GM12878 (cell line): Measurements from ENCODE around the gene C19orf12. TPM values are rescaled to one million over a fixed set of nuclear protein-coding genes. Genes with fewer than 3 reads are reported as not detected.

ENCODE experiments used
- ATAC-seq: fragments of 200-7000 bp; cut with Tn5 transposase; 3 replicates; pipeline ENCODE4 v1.9.1; 2020; ENCODE audit warnings: mild to moderate bottlenecking, moderate library complexity
- BruUV-seq: library from RNA; stranded (reverse); fragments of 400-500 nt; replicated peaks from 2 replicates; lab custom pipeline; 2021; lab: Mats Ljungman, UMichigan
- CTCF ChIA-PET: fragments of 300-600 bp; sonication (Branson Sonifier 250); formaldehyde crosslinking; extraction: SDS; loops from one replicate; lab custom pipeline; 2021; ENCODE audit warnings: inconsistent platforms; lab: Yijun Ruan, JAX
- POLR2A ChIA-PET: fragments of 350-600 bp; formaldehyde crosslinking; extraction: SDS; loops from one replicate; lab custom pipeline; 2021; ENCODE audit warnings: inconsistent platforms; lab: Charles Lee
- RAD21 ChIA-PET: fragments of 300-600 bp; sonication (Branson Sonifier 250); formaldehyde crosslinking; loops from one replicate; lab custom pipeline; 2023; ENCODE audit warnings: antibody characterized with exemption; ENCODE audit not compliant: unreplicated experiment; lab: Charles Lee
- SMC1A ChIA-PET: fragments of 300-600 bp; sonication (Branson Sonifier 250); formaldehyde crosslinking; loops from one replicate; lab custom pipeline; 2023; ENCODE audit not compliant: unreplicated experiment, uncharacterized antibody; lab: Charles Lee
- DNase-seq: peaks from one replicate; pipeline ENCODE4 v3.0.0-alpha.2; 2011; ENCODE audit warnings: low read depth, low spot score
- FAIRE-seq: peaks from 3 replicates; lab custom pipeline; 2011; peaks lifted over from hg19 to GRCh38; lab: Jason Lieb, UNC
- H2AFZ ChIP-seq: 2 replicates; pipeline ENCODE4 v1.6.0; 2011; ENCODE audit warnings: low read depth, low read length, control low read depth; ENCODE audit not compliant: control insufficient read depth
- H3K27ac ChIP-seq: 2 replicates; pipeline ENCODE4 v1.5.1; 2011; ENCODE audit warnings: control low read depth; ENCODE audit not compliant: control insufficient read depth, insufficient read depth
- H3K27me3 ChIP-seq, 2 experiments: replicated peaks in 1 of 2; 2 replicates each; pipeline versions ENCODE4 v1.6.0 to v1.6.1; 2011; ENCODE audit warnings: low read length in 1 of 2; ENCODE audit not compliant: control insufficient read depth in 2 of 2, insufficient read depth in 2 of 2
- H3K36me3 ChIP-seq, 2 experiments: 2 replicates each; pipeline ENCODE4 v1.5.1; 2011; ENCODE audit warnings: low read length in 1 of 2; ENCODE audit not compliant: control insufficient read depth in 2 of 2, insufficient read depth in 2 of 2
- H3K4me1 ChIP-seq: 2 replicates; pipeline ENCODE4 v1.6.1; 2011; ENCODE audit warnings: mild to moderate bottlenecking, low read length, moderate library complexity, mixed read lengths; ENCODE audit not compliant: control insufficient read depth, insufficient read depth
- H3K4me2 ChIP-seq: 2 replicates; pipeline ENCODE4 v1.6.0; 2011; ENCODE audit warnings: control low read depth; ENCODE audit not compliant: control insufficient read depth, insufficient read depth
- H3K4me3 ChIP-seq: fragments of 200-600 bp; sonication (generic); 2 replicates; pipeline ENCODE4 v1.5.1; 2016
- H3K79me2 ChIP-seq: 2 replicates; pipeline ENCODE4 v1.6.0; 2011; ENCODE audit warnings: low read length; ENCODE audit not compliant: control insufficient read depth, insufficient read depth
- H3K9ac ChIP-seq: 2 replicates; pipeline ENCODE4 v1.8.0; 2011; ENCODE audit warnings: low read length, control low read depth, mixed read lengths; ENCODE audit not compliant: control insufficient read depth, insufficient read depth
- H3K9me3 ChIP-seq: replicated peaks from 3 replicates; pipeline ENCODE4 v1.5.1; 2011; ENCODE audit warnings: mild to moderate bottlenecking, low read length; ENCODE audit not compliant: control insufficient read depth, insufficient read depth
- H4K20me1 ChIP-seq: 2 replicates; pipeline ENCODE4 v1.6.0; 2011; ENCODE audit not compliant: control insufficient read depth, insufficient read depth
- CHD1 ChIP-seq: IDR thresholded peaks from 2 replicates; pipeline ENCODE4 v1.6.1; 2012; ENCODE audit warnings: low read depth, low read length, improper control_type of control experiment
- ESRRA ChIP-seq: IDR thresholded peaks from 2 replicates; pipeline ENCODE4 v1.6.1; 2012; ENCODE audit warnings: mild to moderate bottlenecking, low read length, improper control_type of control experiment
- IRF5 ChIP-seq: fragments of 450-650 bp; IDR thresholded peaks from 2 replicates; pipeline ENCODE4 v1.6.1; 2017; ENCODE audit warnings: borderline replicate concordance
- KAT2A ChIP-seq: conservative IDR thresholded peaks from 2 replicates; pipeline ENCODE4 v1.6.1; 2011; ENCODE audit warnings: low read depth, low read length; ENCODE audit not compliant: control insufficient read depth
- MEF2B ChIP-seq: fragments of 450-650 bp; IDR thresholded peaks from 2 replicates; pipeline ENCODE4 v1.6.1; 2018; ENCODE audit warnings: mild to moderate bottlenecking, moderate library complexity; ENCODE audit not compliant: partially characterized antibody, poor library complexity, severe bottlenecking
- PBX3 ChIP-seq: IDR thresholded peaks from 2 replicates; pipeline ENCODE4 v1.6.1; 2011; ENCODE audit warnings: mild to moderate bottlenecking, low read depth, low read length, moderate library complexity; ENCODE audit not compliant: insufficient replicate concordance
- POU2F2 ChIP-seq: IDR thresholded peaks from 3 replicates; pipeline ENCODE4 v1.6.1; 2011; ENCODE audit warnings: low read depth, mild to moderate bottlenecking, low read length, borderline replicate concordance
- RELA ChIP-seq: fragments of 450-650 bp; IDR thresholded peaks from 2 replicates; pipeline ENCODE4 v1.8.0; 2014; ENCODE audit warnings: borderline replicate concordance; ENCODE audit not compliant: partially characterized antibody
- RFX5 ChIP-seq: IDR thresholded peaks from 2 replicates; pipeline ENCODE4 v1.6.1; 2011; ENCODE audit warnings: low read depth, low read length, improper control_type of control experiment
- TCF7 ChIP-seq: IDR thresholded peaks from 2 replicates; pipeline ENCODE4 v1.6.1; 2014; ENCODE audit warnings: antibody characterized with exemption, borderline replicate concordance
- ZNF217 ChIP-seq: fragments of 450-650 bp; IDR thresholded peaks from 2 replicates; pipeline ENCODE4 v1.6.1; 2017; ENCODE audit warnings: antibody characterized with exemption, mild to moderate bottlenecking
- ZNF384 ChIP-seq: IDR thresholded peaks from 2 replicates; pipeline ENCODE4 v1.6.1; 2012; ENCODE audit warnings: low read depth, mild to moderate bottlenecking, low read length, improper control_type of control experiment, borderline replicate concordance
- WGBS: methylation state at CpG from one replicate; pipeline ENCODE4 v1.1.6; 2016; ENCODE audit warnings: low lambda C conversion rate; ENCODE audit not compliant: insufficient replicate concordance, insufficient coverage; ENCODE audit errors: missing lambda C conversion rate; 5-methylcytosine and 5-hydroxymethylcytosine counted together
- in situ Hi-C: fragments of 300-500 bp; cut with MboI; formaldehyde crosslinking; loops from 9 replicates; pipeline ENCODE4 v1.14.3; 2018; ENCODE audit warnings: mixed read lengths
- intact Hi-C: fragments of 100-400 bp; cut with micrococcal nuclease; formaldehyde crosslinking; loops from one replicate; pipeline ENCODE4 v1.14.2; 2022; ENCODE audit not compliant: unreplicated experiment
- polyA plus RNA-seq, 11 experiments: library from polyadenylated mRNA; depleted of rRNA in 4 of 11; unstranded in 6 of 11; stranded (reverse) in 5 of 11; fragments of >200 nt; fragmentation: Nextera tagmentation in 4 of 11; fragmentation: Illumina TruSeq in 1 of 11; extraction: Ambion mirVana in 4 of 11; extraction: Trizol in 1 of 11; gene quantifications; 1 replicate in 1 of 11; 2 replicates in 10 of 11; pipeline versions ENCODE4 v1.2.1 to v1.2.3, GENCODE V29; 2011 to 2016; ENCODE audit warnings: inconsistent platforms in 2 of 11, missing spikeins in 2 of 11, low read depth in 1 of 11
- total RNA-seq, 4 experiments: library from RNA; depleted of rRNA in 3 of 4; stranded (reverse); fragments of >200 nt in 3 of 4; fragmentation: Illumina TruSeq in 1 of 4; extraction: Trizol in 1 of 4; gene quantifications; 2 replicates each; pipeline versions ENCODE4 v1.2.1 to v1.2.3, GENCODE V29; 2013 to 2021
- TF ChIP-seq, protein P1 (sequence below), 3 experiments: IDR thresholded peaks in 2 of 3; conservative IDR thresholded peaks in 1 of 3; 2 replicates each; pipeline ENCODE4 v1.5.1; 2011; ENCODE audit warnings: low read depth in 3 of 3, low read length in 3 of 3, mild to moderate bottlenecking in 3 of 3, control low read depth in 2 of 3, moderate library complexity in 2 of 3, inconsistent platforms in 1 of 3, mixed read lengths in 1 of 3; ENCODE audit not compliant: control insufficient read depth in 2 of 3, insufficient read depth in 1 of 3; ENCODE audit errors: extremely low read depth in 1 of 3
- TF ChIP-seq, protein P2 (sequence below): fragments of 450-650 bp; conservative IDR thresholded peaks from 2 replicates; pipeline ENCODE4 v1.6.1; 2017; ENCODE audit warnings: mild to moderate bottlenecking, moderate library complexity

The C19orf12 gene
- total and polyA plus RNA-seq, 10 of the 15 experiments (the other 5 are each of a cell fraction or from before 2014, with no cell fraction given): 2.3 to 23.5 (median 20.3) TPM

DNA sequence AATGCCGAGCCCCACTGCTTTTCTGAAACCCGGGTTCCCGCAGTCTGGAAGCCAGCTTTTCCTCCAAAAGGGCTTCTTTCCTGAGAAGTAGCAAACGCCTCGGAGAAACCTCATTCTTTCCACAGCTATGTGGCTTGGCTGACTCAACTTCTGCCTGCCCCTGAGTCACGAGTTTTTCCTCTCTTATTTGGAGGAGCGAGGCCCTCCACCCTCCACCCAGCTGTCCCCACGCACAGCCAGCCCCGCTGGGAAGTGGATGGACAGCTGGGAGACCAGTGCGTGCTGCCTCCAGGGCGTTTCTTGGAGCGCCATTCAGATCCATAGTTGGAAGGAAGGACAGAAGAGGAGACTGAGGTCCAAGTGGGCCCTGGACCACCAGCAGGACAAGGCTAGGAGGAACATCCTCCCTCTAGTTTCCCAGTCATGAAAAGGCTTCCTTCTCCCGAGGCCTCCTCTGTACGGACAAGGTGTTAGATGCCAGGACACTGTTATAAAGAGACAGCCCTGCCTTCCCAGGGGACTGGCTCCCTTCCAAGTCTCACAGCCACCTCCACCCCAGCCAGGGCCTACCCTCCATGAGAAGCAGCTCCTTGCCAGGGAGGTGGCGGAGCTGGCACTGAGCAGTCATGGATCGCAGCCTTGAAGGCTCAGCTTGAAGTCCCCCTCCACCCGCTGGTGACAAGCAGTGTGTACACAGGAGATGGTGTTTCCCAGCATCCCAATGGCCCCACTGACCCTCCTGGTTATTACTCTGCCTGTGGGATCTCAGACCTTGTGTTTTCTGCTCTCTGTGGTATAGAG, 52.3 kb downstream of the C19orf12 start:
- Histone ChIP-seq H3K9me3 (no peaks in the 10 kb centered on the region), H3K79me2 (peaks cover 26% of the 10 kb centered on the region), H3K4me1 (peaks cover 13% of the 10 kb centered on the region), H3K36me3 (no peaks in the 10 kb centered on the region; a peak in 1 of 4 replicates), H3K9ac (no peak overlapping the region), H4K20me1 (no peaks in the 10 kb centered on the region), H3K27ac (no peak overlapping the region), H3K4me2 (no peak overlapping the region), H3K27me3 (no peaks in the 10 kb centered on the region), H3K4me3 (no peak overlapping the region), H2AFZ (no peak overlapping the region)
- DNase-seq: no peak
- ChIA-PET RAD21 (interaction anchor here (1.0 kb wide), 1 partner anchor 54 kb away, joined by 3 read pairs; no protein-coding TSS in a partner anchor), CTCF (interaction anchor here (1.0 to 2.9 kb wide), 3 partner anchors 10 to 53 kb away, joined by 3 to 9 read pairs (median 8); no protein-coding TSS in a partner anchor), SMC1A (interaction anchor here (1.0 to 2.0 kb wide), 3 partner anchors 11 to 54 kb away, joined by 3 to 4 read pairs (median 3); no protein-coding TSS in a partner anchor), POLR2A (interaction anchor here (1.1 kb wide), 1 partner anchor 52 kb away, joined by 3 read pairs; no protein-coding TSS in a partner anchor)
- BruUV-seq: no TSS peak
- intact Hi-C loops (no loop called here), in situ Hi-C loops (loop anchor here (10.0 kb wide), 1 partner anchor 48 kb away; no protein-coding TSS in a partner anchor)
- FAIRE-seq: no peak
- WGBS: 66% methylated on average over 17 of the region's 17 CpGs
- ATAC-seq: no peak
- TF ChIP-seq POU2F2 (no peak), ZNF384 (no peak), ESRRA (no peak), ZNF217 (no peak), KAT2A (no peak), IRF5 (no peak), CHD1 (no peak), TCF7 (no peak), RFX5 (no peak), MEF2B (no peak), RELA (no peak), PBX3 (no peak)
- TF ChIP-seq, protein P1, sequence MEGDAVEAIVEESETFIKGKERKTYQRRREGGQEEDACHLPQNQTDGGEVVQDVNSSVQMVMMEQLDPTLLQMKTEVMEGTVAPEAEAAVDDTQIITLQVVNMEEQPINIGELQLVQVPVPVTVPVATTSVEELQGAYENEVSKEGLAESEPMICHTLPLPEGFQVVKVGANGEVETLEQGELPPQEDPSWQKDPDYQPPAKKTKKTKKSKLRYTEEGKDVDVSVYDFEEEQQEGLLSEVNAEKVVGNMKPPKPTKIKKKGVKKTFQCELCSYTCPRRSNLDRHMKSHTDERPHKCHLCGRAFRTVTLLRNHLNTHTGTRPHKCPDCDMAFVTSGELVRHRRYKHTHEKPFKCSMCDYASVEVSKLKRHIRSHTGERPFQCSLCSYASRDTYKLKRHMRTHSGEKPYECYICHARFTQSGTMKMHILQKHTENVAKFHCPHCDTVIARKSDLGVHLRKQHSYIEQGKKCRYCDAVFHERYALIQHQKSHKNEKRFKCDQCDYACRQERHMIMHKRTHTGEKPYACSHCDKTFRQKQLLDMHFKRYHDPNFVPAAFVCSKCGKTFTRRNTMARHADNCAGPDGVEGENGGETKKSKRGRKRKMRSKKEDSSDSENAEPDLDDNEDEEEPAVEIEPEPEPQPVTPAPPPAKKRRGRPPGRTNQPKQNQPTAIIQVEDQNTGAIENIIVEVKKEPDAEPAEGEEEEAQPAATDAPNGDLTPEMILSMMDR (IDR thresholded peaks at IDR 0.05 in 2 of 3, conservative IDR thresholded peaks at IDR 0.05 in 1 of 3; ENCODE audit: control insufficient read depth in 2 of 3, extremely low read depth in 1 of 3, insufficient read depth in 1 of 3, low read depth in 3 of 3, low read length in 3 of 3): no peak
- TF ChIP-seq, protein P2, sequence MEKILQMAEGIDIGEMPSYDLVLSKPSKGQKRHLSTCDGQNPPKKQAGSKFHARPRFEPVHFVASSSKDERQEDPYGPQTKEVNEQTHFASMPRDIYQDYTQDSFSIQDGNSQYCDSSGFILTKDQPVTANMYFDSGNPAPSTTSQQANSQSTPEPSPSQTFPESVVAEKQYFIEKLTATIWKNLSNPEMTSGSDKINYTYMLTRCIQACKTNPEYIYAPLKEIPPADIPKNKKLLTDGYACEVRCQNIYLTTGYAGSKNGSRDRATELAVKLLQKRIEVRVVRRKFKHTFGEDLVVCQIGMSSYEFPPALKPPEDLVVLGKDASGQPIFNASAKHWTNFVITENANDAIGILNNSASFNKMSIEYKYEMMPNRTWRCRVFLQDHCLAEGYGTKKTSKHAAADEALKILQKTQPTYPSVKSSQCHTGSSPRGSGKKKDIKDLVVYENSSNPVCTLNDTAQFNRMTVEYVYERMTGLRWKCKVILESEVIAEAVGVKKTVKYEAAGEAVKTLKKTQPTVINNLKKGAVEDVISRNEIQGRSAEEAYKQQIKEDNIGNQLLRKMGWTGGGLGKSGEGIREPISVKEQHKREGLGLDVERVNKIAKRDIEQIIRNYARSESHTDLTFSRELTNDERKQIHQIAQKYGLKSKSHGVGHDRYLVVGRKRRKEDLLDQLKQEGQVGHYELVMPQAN: no peak
